Medulla oblongata (tissue), 1 donor: ENCODE measurements around the gene DCLK3.
A peak's percentile ranks its signal among the peaks of the same experiment; 100 is the strongest.

Experiments
- DNase-seq: peaks from one replicate; pipeline ENCODE4 v3.0.0-alpha.2; 2015; ENCODE audit errors: extremely low spot score

Gene DCLK3

DNA sequence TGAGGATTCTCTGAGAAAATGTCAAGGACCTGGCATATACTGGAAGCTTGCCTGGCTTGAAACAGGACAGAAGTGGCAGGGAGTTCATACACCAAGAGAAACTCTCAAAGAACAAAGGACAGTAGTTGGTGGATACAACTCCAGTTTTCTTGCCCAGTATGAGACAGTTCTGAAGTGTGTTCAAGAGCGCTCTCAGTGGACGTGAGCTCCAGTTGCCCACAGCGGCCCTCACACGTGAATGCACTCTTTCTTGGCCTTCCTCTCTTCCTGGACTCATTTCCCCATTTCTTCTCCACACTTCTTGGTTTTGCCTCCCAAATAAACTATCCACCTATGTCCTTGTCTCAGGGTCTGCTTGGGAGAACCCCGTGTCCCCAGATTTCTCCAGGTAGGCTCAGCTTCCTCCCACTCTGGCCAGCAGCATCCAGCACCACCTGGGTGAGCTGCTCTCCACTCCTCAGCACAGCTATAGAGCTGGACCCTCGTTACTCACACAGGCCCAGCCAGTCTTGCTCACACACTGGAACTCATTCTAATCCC is 54.5 kb downstream of the DCLK3 start:
- no peak for DNase-seq

DNA sequence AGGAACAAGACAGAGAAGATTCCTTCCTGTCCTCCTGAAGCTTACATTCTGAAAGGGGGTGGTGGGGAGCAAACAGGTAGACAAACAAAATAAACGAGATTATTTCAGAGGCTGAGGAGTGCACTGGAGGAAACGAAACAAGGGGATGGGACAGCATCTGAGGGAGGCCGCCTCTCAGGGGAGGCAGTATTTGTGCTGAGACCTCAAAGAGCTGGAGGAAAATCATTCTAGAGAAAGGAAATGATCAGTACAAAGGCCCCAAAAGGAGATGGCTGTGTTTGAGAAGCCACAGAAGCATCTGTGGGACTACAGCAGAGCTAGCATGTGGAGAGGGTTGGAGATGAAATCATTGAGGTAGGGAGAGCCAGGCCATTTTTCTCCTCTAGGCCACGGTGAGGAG is 55.1 kb downstream of the DCLK3 start:
- DNase-seq, result no peak

DNA sequence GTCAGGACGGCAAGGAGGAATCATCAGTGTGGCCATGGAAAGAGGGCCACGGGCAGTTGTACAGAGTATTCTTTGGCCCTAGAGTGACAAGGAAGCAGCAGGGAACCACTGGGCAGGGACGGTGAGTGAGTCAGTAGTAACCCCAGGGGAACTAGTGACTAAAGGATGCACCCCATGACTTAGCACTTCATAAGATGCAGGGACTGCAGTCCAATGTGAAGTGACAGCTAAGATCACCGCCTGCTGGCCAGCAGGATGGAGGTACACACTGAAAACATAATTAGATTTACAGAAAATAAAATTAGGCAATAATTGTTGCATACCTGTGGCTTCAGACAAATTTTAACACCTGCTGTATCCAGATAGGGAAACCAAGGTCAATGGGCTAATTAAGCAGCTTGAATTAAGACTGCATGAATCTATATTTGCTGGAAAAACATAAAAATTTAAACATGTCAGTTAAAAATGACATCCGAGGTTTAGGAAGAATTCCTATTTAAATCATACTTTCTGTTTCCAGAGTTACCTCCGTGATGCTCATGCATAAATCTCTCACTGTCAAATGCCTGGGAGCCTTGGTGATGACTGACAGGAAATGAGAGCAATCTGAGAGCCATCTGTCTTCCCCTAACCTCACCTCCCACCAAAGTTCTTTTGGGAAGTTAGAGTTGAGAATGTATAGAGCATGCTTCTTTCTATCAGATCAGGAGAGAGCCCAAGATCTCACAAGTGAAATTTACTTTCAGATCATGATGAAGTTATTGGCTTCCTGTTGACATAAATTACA is 56.5 kb downstream of the DCLK3 start:
- DNase-seq, result no peak

DNA sequence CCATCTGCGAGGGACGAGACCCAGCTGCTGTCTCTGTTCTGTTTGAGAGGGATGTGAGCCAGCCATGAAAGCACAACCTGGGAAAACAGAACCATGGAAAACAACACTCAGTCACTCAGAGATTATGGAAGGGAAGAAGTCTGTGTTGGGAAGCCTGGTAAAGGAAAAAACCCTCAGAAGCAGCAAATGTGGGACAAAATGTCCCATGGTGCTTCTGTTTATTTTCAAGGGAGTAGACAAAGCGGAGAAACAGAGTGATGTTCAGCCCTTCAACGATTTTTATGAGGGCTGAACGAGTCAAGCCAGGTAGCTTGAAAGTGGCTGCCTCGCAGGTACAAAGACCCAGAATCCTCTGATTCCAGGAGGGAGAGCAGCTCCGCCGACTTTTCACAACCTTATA is 59.3 kb downstream of the DCLK3 start:
- DNase-seq, result no peak

DNA sequence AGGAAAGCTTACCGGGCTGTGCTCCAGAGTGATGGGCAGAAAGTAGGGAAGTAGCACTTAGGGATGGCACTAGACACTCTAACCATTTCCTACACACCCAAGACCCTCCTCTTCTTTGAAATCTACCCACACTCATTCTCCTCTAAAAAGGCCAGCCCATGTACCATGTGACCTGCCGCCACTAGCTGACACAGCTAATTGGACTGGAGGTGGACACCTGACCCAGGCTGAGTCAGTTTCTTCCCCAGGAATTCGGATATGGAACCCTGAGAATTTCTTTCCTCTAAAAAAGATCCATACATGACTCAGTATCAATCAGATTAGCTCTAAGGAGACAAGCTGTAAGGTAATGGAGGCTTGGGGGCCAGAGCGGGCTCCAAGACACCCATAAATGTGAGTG is 60.1 kb downstream of the DCLK3 start:
- DNase-seq, result no peak

DNA sequence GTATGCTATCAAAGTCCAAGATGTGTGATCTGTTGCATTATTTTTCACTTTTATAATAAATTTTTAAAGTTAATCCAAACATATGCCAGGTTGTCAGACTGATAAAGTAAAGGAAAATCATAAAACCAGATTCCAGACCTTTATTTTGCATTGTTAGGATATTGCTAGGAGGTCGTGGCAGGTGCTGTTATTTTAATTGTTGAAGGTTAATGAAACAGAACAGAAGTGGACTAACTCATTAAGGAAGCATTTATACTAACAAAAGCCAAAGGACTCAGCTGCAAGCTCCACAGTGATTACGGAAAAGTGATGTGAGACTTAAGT is 63.1 kb downstream of the DCLK3 start:
- no peak for DNase-seq

DNA sequence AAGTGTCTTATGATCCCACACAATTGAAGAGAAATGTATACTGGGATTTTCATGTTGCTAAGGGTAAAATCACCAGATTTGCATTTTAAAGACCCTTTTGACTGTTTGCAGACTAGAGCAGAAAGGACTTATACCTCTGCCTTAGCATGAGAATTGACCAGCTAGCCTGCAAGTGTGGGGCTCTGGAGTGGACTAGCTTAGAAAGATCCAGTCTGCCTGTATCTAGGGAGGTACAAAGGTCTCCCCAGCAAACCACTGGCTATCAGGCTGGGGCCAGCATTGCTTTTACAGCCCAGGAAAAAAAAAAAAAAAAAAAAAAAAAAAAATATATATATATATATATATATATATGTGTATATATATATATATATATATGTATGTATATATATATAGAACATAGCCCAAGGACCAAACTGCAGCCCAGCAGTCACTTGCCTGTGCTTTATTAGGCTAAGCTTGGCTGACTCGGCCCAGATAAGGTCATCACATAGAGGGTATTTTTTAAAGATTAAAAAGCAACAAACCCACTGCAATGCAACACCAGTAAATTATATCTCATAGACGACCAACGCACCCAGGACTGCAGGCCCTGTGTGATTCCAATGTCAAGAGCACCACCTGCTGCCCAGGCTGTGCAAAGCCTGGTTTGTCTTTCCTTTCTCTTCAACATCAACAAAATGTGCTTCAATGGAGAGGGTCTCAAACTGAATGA is 63.7 kb downstream of the DCLK3 start:
- DNase-seq, result peak; percentile 73

DNA sequence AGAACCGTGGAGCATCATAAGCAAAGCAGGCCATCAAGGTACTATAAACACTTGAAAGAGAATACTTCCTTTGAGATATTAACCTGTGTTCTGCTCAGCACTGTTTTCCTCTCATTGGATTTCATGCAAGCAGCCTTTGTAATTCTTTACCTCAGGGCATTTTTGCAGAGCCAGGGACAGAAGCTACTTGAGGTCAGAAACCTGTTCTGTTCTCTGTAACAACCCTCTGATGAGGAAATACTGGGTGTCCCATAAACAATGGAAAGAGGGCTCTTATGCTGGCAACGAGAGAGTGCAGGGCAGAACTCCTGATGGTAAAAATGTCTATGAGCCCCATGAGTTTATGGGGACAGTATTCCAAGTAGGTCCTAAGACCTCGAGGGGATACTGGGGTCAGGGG is 66.0 kb downstream of the DCLK3 start:
- DNase-seq, result no peak

DNA sequence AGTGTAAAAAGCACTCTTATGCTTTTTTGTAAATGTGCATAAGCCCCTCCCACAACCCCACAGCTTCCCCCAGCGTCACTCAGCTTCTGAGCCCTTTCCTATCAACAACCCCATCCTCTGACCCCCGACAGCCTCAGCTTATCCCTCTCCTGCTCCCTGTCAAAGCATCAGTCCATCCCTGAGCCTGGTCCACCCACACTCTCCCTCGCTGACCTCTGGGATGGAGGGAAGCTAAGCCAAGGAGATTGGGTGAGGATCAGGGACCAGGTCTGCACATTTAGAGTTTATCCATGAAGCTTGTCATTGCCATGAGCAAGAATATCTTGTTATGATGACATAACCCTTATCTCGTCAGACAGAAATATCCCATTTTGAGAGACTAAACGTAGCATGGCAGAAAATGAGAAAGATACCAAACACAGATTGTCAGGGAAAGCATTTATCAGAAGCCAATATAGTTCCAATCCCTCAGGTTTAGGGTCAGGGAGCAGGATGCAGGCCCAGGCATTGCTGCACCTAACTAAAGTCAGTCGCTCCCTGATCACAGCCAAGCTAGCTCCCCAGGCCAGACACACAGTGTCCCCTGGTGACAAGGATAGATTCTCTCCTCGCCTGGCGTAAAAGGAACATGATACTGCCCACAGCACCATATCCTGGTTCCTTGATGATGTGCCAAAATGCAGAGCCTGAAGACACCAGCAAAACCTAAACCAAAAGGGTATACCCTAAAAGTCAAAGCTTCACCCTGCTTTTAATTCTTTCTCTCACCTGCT is 66.9 kb downstream of the DCLK3 start:
- DNase-seq, result no peak

DNA sequence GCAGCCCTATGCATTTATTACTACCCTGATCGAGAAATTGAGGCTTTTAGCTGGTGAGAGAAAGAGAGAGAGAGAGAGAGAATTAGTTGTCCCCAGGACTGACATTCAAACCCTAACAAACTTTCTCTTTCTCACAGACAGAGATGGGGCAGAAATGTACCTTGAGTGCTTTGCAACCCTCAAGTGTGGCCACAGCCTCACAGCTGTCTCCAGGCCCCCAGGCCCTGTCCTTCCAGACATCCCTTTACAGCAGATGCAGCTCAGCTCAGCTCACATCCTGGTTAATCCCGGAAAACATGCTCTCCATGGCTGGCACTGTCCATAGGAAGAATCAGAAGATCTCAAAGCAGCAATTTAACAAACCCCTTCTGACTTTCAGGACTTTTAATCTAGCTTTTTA is 67.6 kb downstream of the DCLK3 start:
- no peak for DNase-seq

DNA sequence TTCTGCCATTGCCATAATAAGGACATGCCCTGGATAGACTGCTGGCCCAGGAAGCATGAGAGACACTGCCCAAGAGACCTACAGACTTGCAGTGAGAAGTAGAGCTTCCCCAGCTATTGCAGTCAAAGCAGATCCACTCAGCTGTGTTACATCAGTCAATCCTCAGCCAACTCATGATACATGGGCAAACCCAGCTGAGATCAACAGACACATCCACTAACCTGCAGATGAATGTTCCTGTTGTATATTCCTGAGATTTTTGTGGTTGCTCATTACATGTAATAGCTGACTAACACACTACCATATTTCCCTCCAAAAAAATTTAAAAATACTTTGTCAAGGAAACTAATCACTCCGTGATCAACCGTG is 68.6 kb downstream of the DCLK3 start:
- no peak for DNase-seq

DNA sequence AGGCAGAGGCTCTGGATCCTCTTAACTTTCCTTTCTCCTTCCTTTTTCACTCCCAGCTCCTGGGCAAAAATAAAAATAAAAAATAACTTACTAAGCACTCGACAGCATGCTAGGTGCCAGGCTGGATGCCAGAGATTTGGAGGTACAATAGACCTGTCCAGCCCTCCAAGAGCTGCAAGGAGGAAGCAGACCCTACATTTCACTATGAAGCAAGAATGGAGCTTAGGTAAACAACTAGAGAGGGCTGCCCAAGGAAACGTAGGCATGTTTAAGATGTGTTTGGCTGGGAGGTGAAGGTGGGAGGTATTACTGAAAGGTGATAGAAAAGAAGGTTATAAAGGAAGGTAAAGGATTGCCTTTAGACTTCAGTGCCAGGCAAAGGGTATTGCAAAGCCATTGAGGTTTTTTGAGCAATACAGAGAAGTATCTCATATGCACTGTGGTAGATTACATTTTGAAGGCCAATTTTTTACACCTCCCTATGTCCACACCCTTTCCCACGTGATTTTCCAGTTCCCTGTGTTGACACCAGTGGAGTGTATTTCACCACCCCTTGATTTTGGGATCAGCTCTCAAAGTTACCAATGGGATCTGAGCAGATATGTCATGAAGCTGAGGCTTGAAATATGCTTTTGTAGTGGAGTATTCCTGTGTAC is 69.1 kb downstream of the DCLK3 start:
- no peak for DNase-seq

DNA sequence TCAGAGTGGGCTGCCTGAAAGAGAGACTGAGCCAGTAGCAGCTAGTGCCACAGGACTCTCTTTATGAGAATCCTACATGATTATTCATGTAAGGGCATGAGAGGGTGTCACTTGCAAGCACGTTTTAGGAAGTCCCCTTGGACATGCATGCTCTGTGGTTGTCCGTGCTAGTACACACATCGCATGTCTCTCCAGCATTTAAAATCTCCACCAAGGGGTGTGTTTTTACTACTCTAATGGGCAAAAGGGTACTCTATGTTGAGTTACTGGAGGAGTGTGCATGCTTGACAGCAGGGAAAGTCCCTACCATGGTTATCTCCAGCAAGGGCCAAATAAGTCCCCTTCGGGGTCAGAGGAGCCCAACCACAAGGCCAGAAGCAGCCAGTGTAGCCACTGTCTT is 70.7 kb downstream of the DCLK3 start:
- DNase-seq, result no peak

DNA sequence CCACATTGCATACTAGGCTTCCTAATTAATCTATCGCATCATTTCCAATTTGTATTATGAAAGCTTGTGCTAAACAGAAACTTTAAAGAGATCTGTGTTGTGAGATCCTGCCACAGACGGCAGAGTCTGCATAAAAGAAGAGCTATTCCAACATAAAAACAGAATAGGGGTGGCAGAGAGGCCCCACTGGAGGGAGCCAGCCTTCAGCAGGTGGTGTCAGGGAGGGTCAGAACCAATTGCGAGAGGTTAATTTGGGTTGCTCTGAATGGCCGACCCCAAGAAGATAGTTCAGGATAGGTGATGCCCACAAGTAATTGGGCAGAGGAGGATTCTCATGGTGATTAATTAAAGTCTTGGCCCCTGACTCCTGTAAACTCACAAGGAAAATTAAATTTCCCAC is 74.8 kb downstream of the DCLK3 start:
- DNase-seq, result no peak

DNA sequence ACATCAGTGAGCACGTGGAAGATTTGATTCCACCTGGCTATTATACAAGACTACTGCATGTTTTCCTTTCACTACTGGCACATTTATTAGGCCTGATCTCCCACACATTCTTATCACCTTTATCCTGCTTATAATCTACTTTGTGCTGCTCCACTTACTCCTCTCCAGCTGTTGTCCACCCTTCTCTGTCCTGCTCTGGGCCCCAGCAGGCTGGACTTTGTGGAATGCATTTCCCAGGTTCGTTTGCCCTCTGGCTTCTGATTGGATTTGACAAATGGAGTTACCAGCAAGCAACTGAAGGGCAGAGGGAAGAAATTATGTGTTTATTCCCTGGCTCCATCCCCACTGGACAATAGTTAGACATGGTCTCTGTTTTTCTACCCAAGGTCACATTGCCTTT is 75.5 kb downstream of the DCLK3 start:
- DNase-seq, result no peak

DNA sequence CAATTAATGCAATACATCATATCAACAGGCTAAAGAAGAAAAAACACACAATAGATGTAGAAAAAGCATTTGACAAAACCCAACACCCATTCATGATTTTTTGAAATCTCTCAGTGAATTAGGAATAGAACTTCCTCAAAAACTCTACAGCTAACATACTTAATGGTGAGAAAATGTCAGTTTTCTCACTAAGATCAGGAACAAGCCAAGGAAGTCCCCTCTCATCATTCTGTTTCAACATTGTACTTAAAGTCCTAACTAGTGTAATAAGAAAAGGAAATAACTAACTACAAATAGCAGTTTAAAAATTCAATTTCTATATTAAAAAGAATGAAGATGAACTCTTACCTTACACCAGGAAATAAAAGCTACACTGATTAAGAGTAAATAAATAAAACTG is 77.8 kb downstream of the DCLK3 start:
- no peak for DNase-seq

DNA sequence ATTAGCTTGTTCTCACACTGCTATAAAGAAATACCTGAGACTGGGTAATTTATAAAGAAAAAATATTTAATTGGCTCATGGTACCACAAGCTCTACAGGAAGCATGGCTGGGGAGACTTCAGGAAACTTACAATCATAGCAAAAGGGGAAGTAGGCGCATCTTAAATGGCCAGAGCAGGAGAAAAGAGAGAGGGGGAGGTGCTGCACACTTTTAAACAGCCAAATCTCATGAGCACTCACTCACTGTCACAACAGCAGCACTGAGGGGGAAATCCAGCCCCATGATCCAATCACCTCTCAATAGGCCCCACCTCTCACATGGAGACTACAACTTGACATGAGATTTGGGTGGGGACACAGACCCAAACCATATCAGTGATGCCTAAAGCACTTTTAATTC is 82.5 kb downstream of the DCLK3 start:
- no peak for DNase-seq

DNA sequence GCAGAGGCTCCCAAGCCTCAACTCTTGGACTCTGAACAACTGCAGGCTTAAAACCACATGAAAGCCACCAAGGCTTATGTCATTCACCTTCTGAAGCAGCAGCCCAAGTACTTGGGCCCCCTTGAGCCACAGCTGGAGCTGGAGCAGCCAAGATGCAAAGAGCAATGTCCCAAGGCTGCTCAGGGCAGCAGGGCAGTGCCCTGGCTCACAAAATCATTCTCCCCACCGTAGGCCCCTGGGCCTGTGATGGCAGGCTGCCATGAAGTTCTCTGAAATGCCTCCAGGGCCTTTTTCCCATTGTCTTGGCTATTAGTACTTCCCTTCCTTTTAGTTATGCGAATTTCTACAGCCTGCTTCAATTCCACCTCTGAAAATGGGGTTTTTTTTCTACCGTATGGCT is 83.4 kb downstream of the DCLK3 start:
- no peak for DNase-seq

DNA sequence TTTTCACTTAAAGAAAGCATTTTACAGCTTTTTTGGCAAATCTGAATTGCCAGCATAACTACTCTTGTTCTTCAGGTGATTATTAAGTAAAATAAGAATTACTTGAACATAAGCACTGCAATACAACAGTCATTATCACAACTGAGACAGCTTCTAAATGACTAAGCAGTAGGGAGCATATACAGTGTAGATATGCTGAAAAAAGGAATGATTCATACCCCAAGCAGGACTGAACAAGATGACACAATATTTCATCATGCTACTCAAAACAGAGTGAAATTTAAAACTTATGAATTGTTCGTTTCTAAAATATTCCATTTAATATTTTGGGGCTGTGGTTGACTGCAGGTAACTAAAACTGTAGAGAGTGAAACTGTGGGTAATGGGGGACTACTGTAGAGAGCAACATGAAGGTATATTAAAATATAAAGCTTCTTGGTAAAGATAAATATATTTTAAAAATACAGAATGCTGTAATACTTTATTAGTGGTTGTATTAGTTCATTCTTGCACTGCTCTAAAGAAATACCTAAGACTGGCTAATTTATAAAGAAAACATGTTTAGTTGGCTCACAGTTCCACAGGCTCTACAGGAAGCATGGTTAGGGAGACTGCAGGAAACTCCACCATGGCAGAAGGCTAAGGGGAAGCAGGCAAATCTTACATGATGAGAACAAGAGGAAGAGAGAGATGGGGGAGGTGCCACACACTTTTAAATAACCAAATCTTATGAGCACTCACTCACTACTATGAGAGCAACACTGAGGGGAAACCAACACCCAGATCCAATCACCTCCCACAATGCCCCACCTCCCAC is 84.8 kb downstream of the DCLK3 start:
- DNase-seq, result no peak

DNA sequence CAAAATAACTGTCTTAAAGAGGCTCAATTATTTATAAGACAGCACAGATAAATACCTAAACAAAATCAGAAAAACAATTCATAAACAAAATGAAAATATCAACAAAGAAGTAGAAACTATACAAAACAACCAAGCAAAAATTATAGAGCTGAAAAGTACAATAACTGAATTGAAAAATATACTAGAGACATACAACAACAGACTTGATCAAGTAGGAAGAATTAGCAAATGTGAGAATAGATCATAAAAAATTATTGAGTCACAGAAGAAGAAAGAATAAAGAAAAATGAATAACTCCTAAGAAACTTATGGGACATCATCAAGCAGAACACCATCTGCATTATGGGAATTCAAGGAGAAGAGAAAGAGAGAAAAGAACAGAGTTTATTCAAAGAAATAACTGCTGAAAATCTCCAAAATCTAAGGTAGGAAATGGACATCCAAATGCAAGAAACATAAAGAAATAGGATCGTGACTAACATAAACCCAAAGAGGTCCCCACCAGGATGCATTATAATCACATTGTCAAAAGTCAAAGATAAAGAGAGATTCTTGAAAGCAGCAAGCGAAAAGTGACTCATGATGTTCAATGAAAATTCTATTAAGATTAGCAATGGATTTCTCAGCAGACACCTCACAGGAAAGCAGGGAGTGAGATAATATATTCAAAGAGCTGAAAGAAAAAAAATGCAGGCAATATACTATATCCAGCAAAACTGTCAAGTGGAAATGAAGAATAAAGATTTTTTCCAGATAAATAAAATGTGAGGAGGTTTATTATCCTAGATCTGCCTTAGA is 85.9 kb downstream of the DCLK3 start:
- no peak for DNase-seq
